Brain microvascular endothelial cell (primary cell): ENCODE results near the gene LRIT1.

Experiments used
- DNase-seq: peaks from one replicate; pipeline ENCODE4 v3.0.0-alpha.2; 2020
- H3K27ac ChIP-seq: fragments of 250-450 bp; sonication (Bioruptor Pico); 2 replicates; pipeline ENCODE4 v1.5.1; 2020; ENCODE audit warnings: mild to moderate bottlenecking, moderate library complexity
- H3K27me3 ChIP-seq: fragments of 250-450 bp; sonication (Bioruptor Pico); replicated peaks from 2 replicates; pipeline ENCODE4 v1.5.1; 2020; ENCODE audit warnings: mild to moderate bottlenecking
- H3K36me3 ChIP-seq: fragments of 250-450 bp; sonication (Bioruptor Pico); replicated peaks from 2 replicates; pipeline ENCODE4 v1.5.1; 2020; ENCODE audit warnings: mild to moderate bottlenecking
- H3K4me3 ChIP-seq: 2 replicates; pipeline ENCODE4 v1.5.1; 2011; ENCODE audit warnings: low read depth, mild to moderate bottlenecking, control low read depth, low read length, moderate library complexity
- CTCF ChIP-seq: IDR thresholded peaks from 2 replicates; pipeline ENCODE4 v1.5.1; 2011; ENCODE audit warnings: low read depth, mild to moderate bottlenecking, moderate library complexity, low read length, control low read depth, inconsistent platforms; ENCODE audit errors: missing control alignments
- in situ Hi-C: cut with HindIII; loops from 2 replicates; pipeline ENCODE4 v1.10.0; 2017; ENCODE audit warnings: low sequenced_read_pairs, low pct_ligation_motif_present

Gene LRIT1

GRCh38 chr10:84270708-84271107, 29.4 kb upstream of the LRIT1 start:
- no peak overlapping the region for H3K4me3 ChIP-seq
- TF ChIP-seq CTCF = no peak
- H3K36me3 ChIP-seq = no peaks in the 10 kb centered on the region
- DNase-seq = no peak
- no peak overlapping the region for H3K27ac ChIP-seq
- in situ Hi-C loops = loop anchor here (25.0 kb wide), 1 partner anchor 267 kb away; no protein-coding TSS in a partner anchor
- H3K27me3 ChIP-seq = no peaks in the 10 kb centered on the region

GRCh38 chr10:84269773-84270172, 28.4 kb upstream of the LRIT1 start:
- H3K27me3 ChIP-seq = no peaks in the 10 kb centered on the region
- no peak overlapping the region for H3K4me3 ChIP-seq
- in situ Hi-C loops = loop anchor here (25.0 kb wide), 1 partner anchor 268 kb away; no protein-coding TSS in a partner anchor
- H3K27ac ChIP-seq = peak overlapping the region; percentile 44
- no peaks in the 10 kb centered on the region for H3K36me3 ChIP-seq
- peak; percentile 75 for DNase-seq
- TF ChIP-seq CTCF = no peak

GRCh38 chr10:84269162-84269561, 27.8 kb upstream of the LRIT1 start:
- no peak for TF ChIP-seq CTCF
- no peaks in the 10 kb centered on the region for H3K36me3 ChIP-seq
- H3K27me3 ChIP-seq = no peaks in the 10 kb centered on the region
- no peak for DNase-seq
- peak overlapping the region; percentile 17 for H3K27ac ChIP-seq
- in situ Hi-C loops = loop anchor here (25.0 kb wide), 1 partner anchor 268 kb away; no protein-coding TSS in a partner anchor
- H3K4me3 ChIP-seq = no peak overlapping the region

GRCh38 chr10:84267503-84268126, 26.3 kb upstream of the LRIT1 start:
- TF ChIP-seq CTCF = peak; percentile 90
- DNase-seq = peak; percentile 56
- Histone ChIP-seq H3K36me3 (no peaks in the 10 kb centered on the region), H3K27me3 (no peaks in the 10 kb centered on the region), H3K4me3 (no peak overlapping the region), H3K27ac (no peak overlapping the region)
- in situ Hi-C loops = loop anchor here (25.0 kb wide), 1 partner anchor 270 kb away; no protein-coding TSS in a partner anchor

- in situ Hi-C loops = loop anchor here (25.0 kb wide), 1 partner anchor 272 kb away; no protein-coding TSS in a partner anchor
- Histone ChIP-seq H3K4me3 (no peak overlapping the region), H3K27me3 (no peaks in the 10 kb centered on the region), H3K27ac (no peak overlapping the region), H3K36me3 (no peaks in the 10 kb centered on the region)
- DNase-seq = no peak
- no peak for TF ChIP-seq CTCF
Observed at GRCh38 chr10:84265418-84265817, 24.1 kb upstream of the LRIT1 start.
